HG02642 (cell line): ENCODE results near the gene SLC12A8.
"Not testable (repeated sequence)": the region's sequence is repeated elsewhere in the genome, so short reads cannot be mapped to it uniquely, and the experiment has no call there.

Source experiments
- ATAC-seq: cut with Tn5 transposase; IDR thresholded peaks from one replicate; pipeline ENCODE4 v1.9.1; 2021; ENCODE audit warnings: mild to moderate bottlenecking; ENCODE audit not compliant: unreplicated experiment, poor library complexity

SLC12A8 gene

DNA sequence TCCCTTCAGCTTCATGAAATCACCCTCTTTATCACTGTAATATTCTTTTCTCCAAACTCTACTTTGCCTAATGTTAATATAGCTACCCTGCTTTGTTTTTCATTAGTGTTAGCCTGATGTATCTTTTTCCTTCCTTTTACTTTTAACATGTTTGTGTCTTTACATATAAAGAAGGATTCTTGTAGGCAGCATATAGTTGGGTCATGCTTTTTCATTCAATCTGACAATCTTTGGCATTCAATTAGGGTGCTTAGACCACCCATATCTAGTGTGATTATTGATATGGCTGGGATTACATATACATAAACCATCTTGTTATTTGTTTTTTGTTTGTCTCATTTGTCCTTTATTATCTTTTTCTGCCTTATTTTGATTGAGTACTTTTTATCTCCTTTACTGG, 121.9 kb downstream of the SLC12A8 start:
- ATAC-seq, result no peak

- no peak for ATAC-seq
Observed at GRCh38 chr3:125087768-125088391, 124.7 kb downstream of the SLC12A8 start.

GRCh38 chr3:125085166-125085565, 127.4 kb downstream of the SLC12A8 start:
- no peak for ATAC-seq

DNA sequence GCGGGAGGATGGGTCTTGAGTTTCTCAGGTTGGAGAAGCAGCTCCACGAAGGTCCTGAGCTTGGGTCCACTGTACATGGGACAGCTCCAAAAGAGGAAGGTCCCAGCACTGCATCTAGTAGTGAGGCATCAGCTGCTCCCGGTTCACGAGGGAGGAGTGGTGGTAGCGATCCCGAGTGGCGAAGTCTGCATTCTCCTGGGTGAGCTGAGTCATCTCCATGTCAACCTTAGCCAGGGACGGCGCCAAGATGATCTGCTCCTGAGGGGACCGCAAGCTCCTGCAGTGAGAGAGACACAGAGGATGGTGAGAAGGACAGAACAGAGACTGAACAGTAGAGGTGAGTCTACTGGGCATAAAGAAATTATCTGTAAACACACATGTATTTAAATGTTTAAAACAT, 128.8 kb downstream of the SLC12A8 start:
- no peak for ATAC-seq

- not testable (repeated sequence) for ATAC-seq
Observed at GRCh38 chr3:125082339-125082738, 130.2 kb downstream of the SLC12A8 start.

DNA sequence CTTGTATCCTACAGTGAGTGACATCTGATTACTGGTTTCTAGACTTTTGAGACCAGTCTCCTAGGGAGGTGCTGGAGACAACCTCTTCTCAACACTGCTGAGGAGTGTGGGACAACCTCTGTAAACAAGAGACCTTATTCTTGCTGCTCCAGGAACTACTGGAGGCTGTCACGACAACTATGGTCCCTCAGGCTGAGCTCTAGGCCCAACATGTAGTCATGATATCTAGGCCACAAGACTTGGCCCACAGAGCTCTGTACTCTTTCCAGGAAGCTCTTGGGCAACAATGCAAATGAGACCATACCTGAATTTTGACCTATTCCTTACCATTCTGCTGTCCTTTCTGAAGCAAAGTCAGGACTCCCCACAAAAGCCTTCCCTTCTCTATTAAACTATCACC, 132.5 kb downstream of the SLC12A8 start:
- no peak for ATAC-seq

DNA sequence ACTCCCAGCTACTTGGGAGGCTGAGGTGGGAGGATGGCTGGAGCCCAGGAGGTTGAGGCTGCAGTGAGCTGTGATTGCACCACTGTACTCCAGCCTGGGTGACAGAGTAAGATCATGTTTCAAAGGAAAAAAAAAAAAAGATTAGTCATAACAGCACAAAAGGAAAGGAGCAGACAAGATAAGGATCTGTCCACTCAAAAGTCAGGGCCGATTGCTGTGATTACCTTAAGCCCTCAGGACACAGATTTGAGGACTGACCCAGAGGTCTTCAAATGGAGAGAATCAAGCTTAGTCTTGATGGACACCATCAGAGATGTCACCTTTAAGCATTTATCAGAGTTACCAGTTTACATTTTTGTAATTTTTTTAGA, 132.9 kb downstream of the SLC12A8 start:
- ATAC-seq, result no peak

GRCh38 chr3:125078951-125079674, 133.4 kb downstream of the SLC12A8 start:
- ATAC-seq, result no peak

GRCh38 chr3:125077864-125078263, 134.7 kb downstream of the SLC12A8 start:
- no peak for ATAC-seq

DNA sequence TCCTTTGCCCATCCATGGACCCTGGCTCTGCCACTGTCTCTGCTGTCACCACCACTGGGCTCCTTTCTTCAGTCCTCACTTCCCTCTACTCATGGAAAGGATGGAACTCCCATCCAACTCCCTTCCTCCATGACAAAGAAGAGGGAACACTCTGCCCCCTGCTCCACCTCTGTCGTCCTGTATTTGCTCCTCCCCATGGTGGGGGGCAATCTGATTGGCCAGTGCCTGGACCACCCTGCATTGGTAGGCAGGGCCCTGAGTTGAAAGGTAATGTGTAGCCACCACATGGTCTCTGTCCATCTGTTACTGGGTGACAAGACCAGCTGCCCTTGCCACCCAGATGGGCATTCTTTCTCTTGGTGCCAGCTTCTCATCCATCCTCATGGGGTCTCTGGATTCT, 136.1 kb downstream of the SLC12A8 start:
- no peak for ATAC-seq

GRCh38 chr3:125075738-125076137, 136.8 kb downstream of the SLC12A8 start:
- ATAC-seq, result no peak

- ATAC-seq, result no peak
Observed at GRCh38 chr3:125073390-125073905, 139.1 kb downstream of the SLC12A8 start.

GRCh38 chr3:125072749-125073389, 139.7 kb downstream of the SLC12A8 start:
- ATAC-seq, result no peak

DNA sequence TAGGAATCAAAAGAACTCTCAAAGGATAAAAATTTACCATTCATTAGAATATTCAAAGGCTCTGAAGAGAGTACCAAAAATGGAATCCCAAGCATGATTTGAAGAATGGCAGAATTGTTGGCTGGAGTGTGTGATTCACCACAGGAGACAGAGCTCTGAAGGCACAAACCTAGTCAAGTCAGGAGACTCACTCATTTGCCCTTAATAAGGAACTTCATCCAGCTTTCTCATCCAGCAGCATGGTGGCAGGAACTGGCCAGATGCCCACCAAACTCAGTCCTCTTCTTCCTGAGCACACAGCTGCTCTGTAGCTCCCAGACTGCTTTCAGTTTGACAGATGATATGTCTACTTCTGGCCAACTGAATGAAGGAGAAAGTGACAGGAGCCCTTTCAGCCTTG, 140.2 kb downstream of the SLC12A8 start:
- no peak for ATAC-seq

DNA sequence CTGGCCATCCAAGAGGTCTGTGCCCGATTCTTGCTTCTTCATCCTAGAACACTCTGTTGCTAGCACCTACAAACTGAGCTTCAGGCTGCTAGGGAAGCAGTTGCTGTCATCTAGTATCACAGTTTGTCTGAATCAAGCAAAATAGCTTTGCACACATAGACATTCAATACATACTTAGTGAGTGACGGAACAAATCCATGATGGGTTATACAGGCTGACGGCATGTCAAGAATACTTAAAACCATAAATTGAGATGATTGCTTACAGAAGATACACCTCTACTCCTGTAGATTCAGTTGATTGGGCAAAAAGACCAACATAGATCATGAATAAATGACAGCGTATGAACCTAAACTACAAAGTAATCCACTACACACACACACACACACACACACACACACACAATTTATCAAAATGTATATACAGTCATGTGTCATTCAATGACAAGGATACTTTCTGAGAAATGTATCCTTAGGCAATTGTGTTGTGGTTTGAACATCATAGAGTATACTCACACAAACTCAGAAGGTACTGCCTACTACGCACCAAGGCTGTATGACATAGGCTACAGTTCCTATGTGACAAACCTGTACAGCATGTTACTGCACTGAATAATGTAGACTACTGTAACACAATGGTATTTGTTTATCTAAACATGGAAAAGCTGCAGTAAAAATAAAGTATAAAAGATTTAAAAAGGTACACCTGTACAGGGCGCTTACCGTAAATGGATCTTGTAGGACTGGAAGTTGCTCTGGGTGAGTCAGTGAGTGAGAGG, 142.4 kb downstream of the SLC12A8 start:
- no peak for ATAC-seq

- no peak for ATAC-seq
Observed at GRCh38 chr3:125069452-125069851, 143.1 kb downstream of the SLC12A8 start.

GRCh38 chr3:125068265-125068664, 144.3 kb downstream of the SLC12A8 start:
- ATAC-seq, result no peak

DNA sequence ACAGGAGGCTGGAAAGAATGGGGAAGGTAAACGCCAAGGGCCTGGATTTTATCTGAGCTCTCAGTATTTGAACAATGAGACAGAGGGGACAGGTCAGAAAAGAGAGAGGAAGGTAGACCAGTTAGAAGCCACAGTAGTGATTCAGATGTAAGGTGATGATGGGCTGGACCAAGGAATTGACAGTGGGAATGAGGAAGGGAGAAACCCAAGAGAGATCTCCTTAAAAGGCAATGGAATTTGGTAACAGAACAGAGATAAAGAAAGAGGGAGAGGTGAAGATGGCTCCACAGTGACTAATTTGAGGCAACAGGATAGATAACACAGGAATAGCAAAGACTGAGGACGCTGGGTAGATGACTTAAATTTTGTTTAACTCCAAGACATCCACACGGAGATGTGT, 145.3 kb downstream of the SLC12A8 start:
- no peak for ATAC-seq

DNA sequence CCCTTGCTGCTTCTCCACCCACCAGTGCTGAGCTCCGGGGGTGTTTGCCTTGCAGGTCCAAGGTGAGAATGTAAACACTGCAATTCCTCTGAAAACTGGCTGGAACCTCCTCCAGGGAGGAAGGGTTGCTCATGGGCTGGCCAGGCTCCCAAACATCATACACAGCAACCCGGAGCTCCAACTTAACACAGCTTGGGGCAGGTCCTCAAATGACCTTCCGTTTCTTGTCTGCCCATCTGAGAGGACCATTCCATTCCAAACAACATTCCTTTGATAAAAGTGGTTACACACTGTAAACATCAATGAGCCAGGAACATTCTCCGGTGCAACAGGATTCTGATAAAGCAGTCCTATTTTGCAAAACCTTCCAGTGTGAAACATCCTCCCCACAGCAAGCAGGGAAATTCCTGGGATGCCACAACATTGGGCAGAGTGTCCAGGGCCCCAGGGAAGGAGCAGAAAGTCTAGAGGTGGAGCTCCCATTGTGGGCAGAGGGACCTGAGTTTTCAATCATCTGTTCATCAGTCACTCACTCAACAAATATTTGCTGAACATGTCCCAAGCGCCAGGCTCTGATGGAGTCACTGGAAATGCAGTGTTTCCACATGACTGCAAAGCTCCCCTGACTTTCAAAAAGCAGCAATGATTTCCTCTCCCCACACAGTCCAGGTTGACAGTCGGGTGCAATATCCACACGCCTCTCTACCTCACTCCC, 149.5 kb downstream of the SLC12A8 start:
- ATAC-seq, result no peak

DNA sequence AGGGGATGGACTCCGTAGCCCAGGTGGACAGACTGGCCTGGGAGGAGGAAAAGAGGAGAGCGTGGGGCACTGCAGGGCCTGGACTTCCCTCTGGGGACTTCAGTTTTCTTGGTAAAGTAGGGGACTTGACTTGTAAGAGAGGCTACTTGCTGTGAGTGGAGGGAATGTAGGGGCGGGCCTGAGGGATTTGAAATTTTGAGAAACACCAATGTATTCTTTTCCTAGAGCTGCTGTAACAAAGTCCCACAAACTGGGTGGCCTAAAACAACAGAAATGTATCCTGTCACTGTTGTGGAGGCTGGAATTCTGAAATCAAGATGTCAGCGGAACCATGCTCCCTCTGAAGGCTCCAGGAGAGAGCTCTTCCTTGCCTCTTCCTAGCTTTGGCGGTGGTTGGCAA, 150.9 kb downstream of the SLC12A8 start:
- ATAC-seq, result no peak
